Measurements from ENCODE around the gene MPZL2.

MPZL2 gene

DNA sequence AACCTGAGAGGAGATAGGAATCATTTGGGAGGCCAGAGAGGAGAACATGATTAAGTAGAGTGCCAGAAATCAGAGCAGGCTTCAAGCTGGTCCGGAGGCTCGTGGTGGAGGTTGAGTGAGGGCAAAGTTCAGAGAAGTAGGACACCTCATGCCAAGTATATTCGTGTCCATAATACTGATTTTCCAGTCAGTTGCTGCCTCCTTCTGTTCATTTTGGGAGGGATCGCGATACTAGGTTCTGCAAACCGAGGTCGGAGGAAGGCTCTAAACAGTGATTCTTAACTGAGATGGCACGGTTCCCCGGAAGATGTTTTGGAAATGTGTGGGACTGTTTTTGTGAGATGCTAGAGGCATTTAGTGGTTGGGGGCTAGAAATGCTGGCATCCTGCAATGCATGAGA is 26.8 kb upstream of the MPZL2 start:
- H3K27ac Mint-ChIP-seq = no peak overlapping the region
- H3K4me3 Mint-ChIP-seq = no peak overlapping the region
- peaks cover 74% of the 10 kb centered on the region for H3K27me3 Mint-ChIP-seq (ENCODE audit: low read depth, poor library complexity)
- peaks cover 8% of the 10 kb centered on the region for H3K9me3 Mint-ChIP-seq
- H3K4me1 Mint-ChIP-seq = no peaks in the 10 kb centered on the region
- H3K36me3 Mint-ChIP-seq (ENCODE audit: low read depth) = no peaks in the 10 kb centered on the region
- TF ChIP-seq, protein P1, sequence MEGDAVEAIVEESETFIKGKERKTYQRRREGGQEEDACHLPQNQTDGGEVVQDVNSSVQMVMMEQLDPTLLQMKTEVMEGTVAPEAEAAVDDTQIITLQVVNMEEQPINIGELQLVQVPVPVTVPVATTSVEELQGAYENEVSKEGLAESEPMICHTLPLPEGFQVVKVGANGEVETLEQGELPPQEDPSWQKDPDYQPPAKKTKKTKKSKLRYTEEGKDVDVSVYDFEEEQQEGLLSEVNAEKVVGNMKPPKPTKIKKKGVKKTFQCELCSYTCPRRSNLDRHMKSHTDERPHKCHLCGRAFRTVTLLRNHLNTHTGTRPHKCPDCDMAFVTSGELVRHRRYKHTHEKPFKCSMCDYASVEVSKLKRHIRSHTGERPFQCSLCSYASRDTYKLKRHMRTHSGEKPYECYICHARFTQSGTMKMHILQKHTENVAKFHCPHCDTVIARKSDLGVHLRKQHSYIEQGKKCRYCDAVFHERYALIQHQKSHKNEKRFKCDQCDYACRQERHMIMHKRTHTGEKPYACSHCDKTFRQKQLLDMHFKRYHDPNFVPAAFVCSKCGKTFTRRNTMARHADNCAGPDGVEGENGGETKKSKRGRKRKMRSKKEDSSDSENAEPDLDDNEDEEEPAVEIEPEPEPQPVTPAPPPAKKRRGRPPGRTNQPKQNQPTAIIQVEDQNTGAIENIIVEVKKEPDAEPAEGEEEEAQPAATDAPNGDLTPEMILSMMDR (IDR thresholded peaks at IDR 0.05) = no peak
- DNase-seq = no peak

DNA sequence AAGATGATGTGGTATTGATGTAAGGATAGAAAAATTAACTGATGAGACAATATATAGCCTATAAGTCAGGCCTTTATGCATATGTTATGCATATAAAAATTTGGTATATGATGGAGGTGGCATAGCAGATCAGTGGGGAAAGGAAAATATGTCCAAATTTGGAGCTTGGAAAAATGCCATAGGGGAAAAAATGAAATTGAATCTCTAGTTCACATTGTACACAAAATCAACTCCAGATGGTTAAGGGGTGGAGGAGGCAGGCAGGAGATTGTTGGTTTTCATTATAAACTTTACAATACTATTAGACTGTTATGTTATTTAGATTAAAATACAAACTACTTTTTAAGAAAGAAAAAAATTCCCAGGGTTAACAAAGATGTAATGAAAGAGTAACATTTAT is 25.3 kb upstream of the MPZL2 start:
- no peak for DNase-seq
- no peak overlapping the region for H3K4me3 Mint-ChIP-seq
- H3K9me3 Mint-ChIP-seq = peaks cover 10% of the 10 kb centered on the region
- H3K27me3 Mint-ChIP-seq (ENCODE audit: low read depth, poor library complexity) = peaks cover 70% of the 10 kb centered on the region
- no peaks in the 10 kb centered on the region for H3K4me1 Mint-ChIP-seq
- no peak overlapping the region for H3K27ac Mint-ChIP-seq
- TF ChIP-seq, protein P1 (IDR thresholded peaks at IDR 0.05) = no peak
- no peaks in the 10 kb centered on the region for H3K36me3 Mint-ChIP-seq (ENCODE audit: low read depth)

DNA sequence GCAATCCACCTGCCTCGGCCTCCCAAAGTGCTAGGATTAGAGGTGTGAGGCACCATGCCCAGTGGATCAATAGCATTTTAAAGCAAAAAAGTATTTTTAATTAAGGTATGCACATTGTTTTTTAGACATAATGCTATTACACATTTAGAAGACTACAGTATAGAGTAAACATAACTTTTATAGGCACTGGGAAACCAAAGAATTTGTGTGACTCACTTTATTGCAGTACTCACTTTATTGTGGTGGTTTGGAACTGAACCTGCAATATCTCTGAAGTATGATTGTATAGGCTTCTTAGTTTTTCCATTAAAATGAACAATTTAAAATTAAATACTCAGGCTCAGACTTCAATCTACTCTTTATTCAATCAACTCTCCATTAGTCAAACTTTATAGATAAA is 22.9 kb upstream of the MPZL2 start:
- H3K36me3 Mint-ChIP-seq (ENCODE audit: low read depth) = no peaks in the 10 kb centered on the region
- TF ChIP-seq, protein P1 (IDR thresholded peaks at IDR 0.05) = no peak
- DNase-seq = no peak
- H3K9me3 Mint-ChIP-seq = peaks cover 10% of the 10 kb centered on the region
- H3K4me1 Mint-ChIP-seq = no peaks in the 10 kb centered on the region
- H3K27ac Mint-ChIP-seq = no peak overlapping the region
- H3K27me3 Mint-ChIP-seq (ENCODE audit: low read depth, poor library complexity) = peaks cover 69% of the 10 kb centered on the region
- no peak overlapping the region for H3K4me3 Mint-ChIP-seq

DNA sequence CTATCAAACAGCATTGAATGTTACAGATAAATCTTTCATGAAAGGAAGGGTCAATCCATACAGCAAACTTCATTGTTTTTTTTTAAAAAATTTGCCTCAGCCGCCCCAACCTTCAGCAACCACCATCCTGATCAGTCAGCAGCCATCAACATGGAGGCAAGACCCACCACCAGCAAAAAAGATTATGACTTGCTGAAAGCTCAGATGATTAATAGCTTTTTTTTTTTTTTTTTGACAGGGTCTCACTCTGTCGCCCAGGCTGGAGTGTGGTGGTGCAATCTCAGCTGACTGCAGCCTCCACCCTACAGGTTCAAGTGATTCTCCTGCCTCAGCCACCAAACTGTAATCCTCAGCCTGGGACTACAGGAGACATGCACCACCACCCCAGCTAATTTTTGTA is 22.4 kb upstream of the MPZL2 start:
- DNase-seq = no peak
- H3K27me3 Mint-ChIP-seq (ENCODE audit: low read depth, poor library complexity) = peaks cover 69% of the 10 kb centered on the region
- no peaks in the 10 kb centered on the region for H3K4me1 Mint-ChIP-seq
- no peak overlapping the region for H3K27ac Mint-ChIP-seq
- H3K36me3 Mint-ChIP-seq (ENCODE audit: low read depth) = no peaks in the 10 kb centered on the region
- H3K9me3 Mint-ChIP-seq = peaks cover 10% of the 10 kb centered on the region
- H3K4me3 Mint-ChIP-seq = no peak overlapping the region
- TF ChIP-seq, protein P1 (IDR thresholded peaks at IDR 0.05) = no peak

DNA sequence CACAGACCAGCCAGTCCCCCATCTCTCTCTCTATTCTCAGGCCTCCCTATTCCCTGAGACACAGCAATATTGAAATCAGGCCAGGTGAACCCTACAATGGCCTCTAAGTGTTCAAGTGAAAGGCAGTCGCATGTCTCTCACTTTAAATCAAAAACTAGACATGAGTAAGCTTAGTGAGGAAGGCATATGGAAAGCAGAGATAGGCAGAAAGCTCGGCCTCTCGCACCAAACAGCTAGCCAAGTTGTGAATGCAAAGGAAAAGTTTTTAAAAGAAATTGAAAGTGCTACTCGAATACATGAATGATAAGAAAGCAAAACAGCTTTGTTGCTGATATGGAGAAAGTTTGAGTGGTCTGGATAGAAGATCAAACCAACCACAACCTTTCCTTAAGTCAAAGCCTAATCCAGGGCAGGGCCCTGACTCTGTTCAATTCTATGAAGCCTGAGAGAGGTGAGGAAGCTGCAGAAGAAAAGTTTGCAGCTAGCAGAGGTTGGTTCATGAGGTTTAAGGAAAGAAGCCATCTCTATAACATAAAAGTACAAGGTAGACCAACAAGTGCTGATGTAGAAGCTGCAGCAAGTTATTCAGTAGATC is 19.8 kb upstream of the MPZL2 start:
- no peak for DNase-seq
- Mint-ChIP-seq H3K9me3 (peaks cover 3% of the 10 kb centered on the region), H3K27ac (no peak overlapping the region)

More for the DNA sequence above, 19.8 kb upstream of the MPZL2 start:
- H3K36me3 Mint-ChIP-seq (ENCODE audit: low read depth) = no peaks in the 10 kb centered on the region
- TF ChIP-seq, protein P1 (IDR thresholded peaks at IDR 0.05) = no peak
- peaks cover 45% of the 10 kb centered on the region for H3K27me3 Mint-ChIP-seq (ENCODE audit: low read depth, poor library complexity)
- no peak overlapping the region for H3K4me3 Mint-ChIP-seq
- no peaks in the 10 kb centered on the region for H3K4me1 Mint-ChIP-seq
